ENCODE data around the gene CACNA2D1. TPM values are rescaled to one million over a fixed set of nuclear protein-coding genes. Genes with fewer than 3 reads are reported as not detected.

CACNA2D1 gene
- total RNA-seq, 1 donor from 2014 or later: 1.5 TPM

DNA sequence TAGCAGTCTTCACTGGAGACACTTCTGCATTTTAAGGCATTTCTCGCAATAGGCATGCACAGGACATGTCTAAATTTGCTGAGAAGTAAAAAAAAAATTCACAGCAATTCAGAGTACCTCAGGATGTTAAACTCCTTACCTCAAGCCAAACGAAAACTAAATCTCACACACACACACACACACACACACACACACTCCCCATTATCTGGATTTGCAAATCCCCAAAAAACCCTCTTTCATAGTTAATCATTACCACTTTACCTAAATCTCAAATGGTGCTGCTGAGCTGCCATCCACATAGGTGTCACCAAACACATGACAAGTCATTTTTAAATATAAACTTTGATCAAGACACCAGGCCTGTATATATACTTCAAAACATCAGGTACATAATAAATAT lies 31.8 kb downstream of the CACNA2D1 start:
- Histone ChIP-seq H3K9ac (no peak overlapping the region), H3K79me2 (ENCODE audit: low read depth) (no peaks in the 10 kb centered on the region), H3K4me3 (no peak overlapping the region), H3K4me2 (no peak overlapping the region), H2AFZ (replicated peaks) (no peak overlapping the region), H3F3A (ENCODE audit: low read depth) (no peaks in the 10 kb centered on the region), H3K27ac (no peak overlapping the region), H3K4me1 (no peaks in the 10 kb centered on the region), H4K20me1 (ENCODE audit: low read depth) (no peaks in the 10 kb centered on the region), H3K27me3 (no peaks in the 10 kb centered on the region), H3K36me3 (no peaks in the 10 kb centered on the region), H3K9me3 (ENCODE audit: low read depth) (no peaks in the 10 kb centered on the region)
- Mint-ChIP-seq H3K4me3 (no peak overlapping the region), H3K9me3 (peaks cover 2% of the 10 kb centered on the region), H3K27ac (no peak overlapping the region), H3K36me3 (peaks cover under 1% of the 10 kb centered on the region), H3K4me1 (peaks cover 6% of the 10 kb centered on the region), H3K27me3 (ENCODE audit: insufficient read depth, low read depth) (peaks cover 3% of the 10 kb centered on the region)
- no peak for TF ChIP-seq EZH2 (IDR thresholded peaks at IDR 0.05)
- TF ChIP-seq EZH2phosphoT487 (IDR thresholded peaks at IDR 0.05): no peak
- TF ChIP-seq, protein P1, sequence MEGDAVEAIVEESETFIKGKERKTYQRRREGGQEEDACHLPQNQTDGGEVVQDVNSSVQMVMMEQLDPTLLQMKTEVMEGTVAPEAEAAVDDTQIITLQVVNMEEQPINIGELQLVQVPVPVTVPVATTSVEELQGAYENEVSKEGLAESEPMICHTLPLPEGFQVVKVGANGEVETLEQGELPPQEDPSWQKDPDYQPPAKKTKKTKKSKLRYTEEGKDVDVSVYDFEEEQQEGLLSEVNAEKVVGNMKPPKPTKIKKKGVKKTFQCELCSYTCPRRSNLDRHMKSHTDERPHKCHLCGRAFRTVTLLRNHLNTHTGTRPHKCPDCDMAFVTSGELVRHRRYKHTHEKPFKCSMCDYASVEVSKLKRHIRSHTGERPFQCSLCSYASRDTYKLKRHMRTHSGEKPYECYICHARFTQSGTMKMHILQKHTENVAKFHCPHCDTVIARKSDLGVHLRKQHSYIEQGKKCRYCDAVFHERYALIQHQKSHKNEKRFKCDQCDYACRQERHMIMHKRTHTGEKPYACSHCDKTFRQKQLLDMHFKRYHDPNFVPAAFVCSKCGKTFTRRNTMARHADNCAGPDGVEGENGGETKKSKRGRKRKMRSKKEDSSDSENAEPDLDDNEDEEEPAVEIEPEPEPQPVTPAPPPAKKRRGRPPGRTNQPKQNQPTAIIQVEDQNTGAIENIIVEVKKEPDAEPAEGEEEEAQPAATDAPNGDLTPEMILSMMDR (IDR thresholded peaks at IDR 0.05): no peak
- no peak for DNase-seq (ENCODE audit: low spot score)

DNA sequence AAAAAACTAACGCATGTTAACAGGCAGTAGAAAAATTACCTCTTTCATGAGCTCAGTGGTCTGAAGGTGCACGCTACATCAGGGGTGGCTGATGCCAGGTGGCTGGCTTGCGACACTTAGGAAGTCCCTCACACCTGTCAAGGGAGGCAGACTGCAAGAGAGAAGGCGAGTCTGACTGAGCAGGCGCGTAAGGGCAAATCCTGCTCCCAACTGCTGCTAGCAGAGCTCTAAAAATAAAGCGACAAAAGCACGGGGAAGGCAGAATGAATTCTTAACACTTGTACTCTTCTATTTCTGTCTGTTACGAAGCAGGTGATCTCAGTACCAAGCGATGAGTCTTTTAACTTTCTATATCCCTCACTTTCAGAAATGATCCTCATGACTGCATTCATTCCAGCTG lies 33.1 kb downstream of the CACNA2D1 start:
- DNase-seq (ENCODE audit: low spot score): peak; percentile 9
- Histone ChIP-seq H3K27ac (no peak overlapping the region), H3K36me3 (no peaks in the 10 kb centered on the region), H3K9me3 (ENCODE audit: low read depth) (no peaks in the 10 kb centered on the region), H3K79me2 (ENCODE audit: low read depth) (no peaks in the 10 kb centered on the region), H3F3A (ENCODE audit: low read depth) (no peaks in the 10 kb centered on the region), H3K4me2 (no peak overlapping the region), H4K20me1 (ENCODE audit: low read depth) (no peaks in the 10 kb centered on the region), H3K27me3 (no peaks in the 10 kb centered on the region), H3K9ac (no peak overlapping the region), H2AFZ (replicated peaks) (no peak overlapping the region), H3K4me3 (no peak overlapping the region), H3K4me1 (no peaks in the 10 kb centered on the region)
- peaks cover 5% of the 10 kb centered on the region for H3K9me3 Mint-ChIP-seq
- peaks cover 3% of the 10 kb centered on the region for H3K27me3 Mint-ChIP-seq (ENCODE audit: insufficient read depth, low read depth)
- TF ChIP-seq EZH2phosphoT487 (IDR thresholded peaks at IDR 0.05): no peak
- TF ChIP-seq EZH2 (IDR thresholded peaks at IDR 0.05): no peak
- TF ChIP-seq, protein P1 (IDR thresholded peaks at IDR 0.05): no peak
- H3K27ac Mint-ChIP-seq: no peak overlapping the region
- peaks cover 4% of the 10 kb centered on the region for H3K36me3 Mint-ChIP-seq
- no peak overlapping the region for H3K4me3 Mint-ChIP-seq
- H3K4me1 Mint-ChIP-seq: peaks cover 6% of the 10 kb centered on the region

DNA sequence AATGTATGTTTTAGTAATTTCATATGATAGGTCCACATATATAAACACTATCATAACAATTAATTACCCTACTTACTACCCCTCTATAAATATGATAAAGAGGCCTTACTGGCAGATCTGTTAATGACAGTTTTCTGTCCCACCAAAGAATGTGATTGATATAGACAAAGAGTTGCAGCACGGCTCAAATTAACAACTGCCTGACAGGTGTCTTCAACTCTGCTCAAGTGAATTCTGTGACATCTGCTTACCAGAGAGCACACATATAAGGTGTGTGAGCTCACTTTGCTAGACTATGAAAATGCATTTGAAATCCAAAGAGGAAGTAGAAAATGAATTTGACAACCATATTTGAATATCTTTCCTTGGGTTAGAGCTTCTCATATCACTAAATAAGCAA lies 36.6 kb downstream of the CACNA2D1 start:
- H3K4me1 Mint-ChIP-seq: peaks cover 5% of the 10 kb centered on the region
- no peaks in the 10 kb centered on the region for H3K79me2 ChIP-seq (ENCODE audit: low read depth)
- H3K27me3 ChIP-seq: no peaks in the 10 kb centered on the region
- H3K36me3 ChIP-seq: no peaks in the 10 kb centered on the region
- H3K9me3 Mint-ChIP-seq: peaks cover 5% of the 10 kb centered on the region
- H3K4me3 ChIP-seq: no peak overlapping the region
- no peak overlapping the region for H3K27ac Mint-ChIP-seq
- H3K27ac ChIP-seq: no peak overlapping the region
- H3F3A ChIP-seq (ENCODE audit: low read depth): no peaks in the 10 kb centered on the region
- no peak for DNase-seq (ENCODE audit: low spot score)
- H3K4me1 ChIP-seq: no peaks in the 10 kb centered on the region
- no peak overlapping the region for H3K9ac ChIP-seq
- H3K9me3 ChIP-seq (ENCODE audit: low read depth): no peaks in the 10 kb centered on the region
- H2AFZ ChIP-seq (replicated peaks): no peak overlapping the region
- peaks cover 7% of the 10 kb centered on the region for H3K36me3 Mint-ChIP-seq
- no peaks in the 10 kb centered on the region for H4K20me1 ChIP-seq (ENCODE audit: low read depth)
- peaks cover 3% of the 10 kb centered on the region for H3K27me3 Mint-ChIP-seq (ENCODE audit: insufficient read depth, low read depth)
- H3K4me3 Mint-ChIP-seq: no peak overlapping the region
- no peak overlapping the region for H3K4me2 ChIP-seq
- TF ChIP-seq EZH2phosphoT487 (IDR thresholded peaks at IDR 0.05): no peak
- TF ChIP-seq EZH2 (IDR thresholded peaks at IDR 0.05): no peak
- TF ChIP-seq, protein P1 (IDR thresholded peaks at IDR 0.05): no peak

All from neural progenitor cell (in vitro differentiated cells).